Progenitor cell of endocrine pancreas (in vitro differentiated cells): ENCODE data around the gene MYH9. TPM values are rescaled to one million over a fixed set of nuclear protein-coding genes. Genes with fewer than 3 reads are reported as not detected.

Experiments
- DNase-seq: peaks from one replicate; pipeline ENCODE4 v3.0.0; 2021; ENCODE audit warnings: low spot score; ENCODE audit not compliant: unreplicated experiment
- H3K27ac Mint-ChIP-seq: 2 replicates; pipeline ENCODE4 v1.8.0; 2021; ENCODE audit warnings: mild to moderate bottlenecking, moderate library complexity, mixed read lengths
- H3K27me3 Mint-ChIP-seq: 2 replicates; pipeline ENCODE4 v1.8.0; 2021; ENCODE audit warnings: mixed read lengths
- H3K36me3 Mint-ChIP-seq: 2 replicates; pipeline ENCODE4 v1.8.0; 2022; ENCODE audit warnings: mixed read lengths; ENCODE audit not compliant: insufficient read depth
- H3K4me1 Mint-ChIP-seq: 2 replicates; pipeline ENCODE4 v1.8.0; 2021; ENCODE audit warnings: low read depth, mixed read lengths
- H3K4me3 Mint-ChIP-seq: 2 replicates; pipeline ENCODE4 v1.8.0; 2021; ENCODE audit warnings: low read depth, mild to moderate bottlenecking, moderate library complexity, mixed read lengths
- H3K9me3 Mint-ChIP-seq: 2 replicates; pipeline ENCODE4 v1.8.0; 2021; ENCODE audit warnings: low read depth, mixed read lengths
- CTCF ChIP-seq: fragments of 200-600 bp; sonication (generic); IDR thresholded peaks from one replicate; pipeline ENCODE4 v1.5.0; 2021; ENCODE audit warnings: antibody characterized with exemption, mild to moderate bottlenecking; ENCODE audit not compliant: unreplicated experiment
- total RNA-seq: library from RNA; stranded (reverse); gene quantifications from 2 replicates; pipeline ENCODE4 v1.2.1, GENCODE V29; 2021

The MYH9 gene
- total RNA-seq, 1 donor from 2014 or later, result 299 TPM

DNA sequence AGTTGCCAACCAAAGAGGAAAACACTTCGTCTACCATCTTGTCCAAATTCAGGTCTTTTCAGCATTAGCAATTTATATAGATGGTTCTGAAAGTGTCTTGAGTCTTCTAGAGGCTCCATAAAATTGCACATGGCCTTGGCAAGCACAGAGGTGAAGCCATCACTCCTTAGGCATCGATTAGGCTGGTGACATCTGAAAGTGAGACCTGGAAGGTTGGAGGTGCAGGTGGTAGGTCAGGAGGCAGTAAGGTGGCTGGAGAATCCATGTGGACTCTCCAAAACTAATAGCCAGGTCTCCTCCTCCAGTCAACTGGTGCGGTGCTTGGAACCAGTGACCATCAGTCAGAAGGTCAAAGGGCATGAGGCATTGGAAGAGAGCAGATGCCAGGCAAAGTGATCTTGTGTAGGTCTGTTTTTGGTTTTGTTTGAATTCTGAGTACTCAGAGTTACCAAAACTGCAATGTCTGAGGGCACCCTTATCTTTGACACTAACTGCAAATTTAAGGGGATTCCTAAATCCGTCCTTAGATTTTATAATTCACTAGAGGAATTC is 141.9 kb downstream of the MYH9 start:
- peaks cover 10% of the 10 kb centered on the region for H3K9me3 Mint-ChIP-seq
- no peak overlapping the region for H3K4me3 Mint-ChIP-seq
- H3K4me1 Mint-ChIP-seq, result no peaks in the 10 kb centered on the region
- no peak overlapping the region for H3K27ac Mint-ChIP-seq
- H3K36me3 Mint-ChIP-seq, result no peaks in the 10 kb centered on the region
- H3K27me3 Mint-ChIP-seq, result no peaks in the 10 kb centered on the region
- no peak for DNase-seq
- TF ChIP-seq CTCF, result no peak

GRCh38 chr22:36244522-36245391 is 143.0 kb downstream of the MYH9 start:
- H3K9me3 Mint-ChIP-seq, result peaks cover 10% of the 10 kb centered on the region
- TF ChIP-seq CTCF, result no peak
- no peaks in the 10 kb centered on the region for H3K36me3 Mint-ChIP-seq
- H3K4me3 Mint-ChIP-seq, result no peak overlapping the region
- no peak for DNase-seq
- no peak overlapping the region for H3K27ac Mint-ChIP-seq
- H3K4me1 Mint-ChIP-seq, result peaks cover 1% of the 10 kb centered on the region
- H3K27me3 Mint-ChIP-seq, result no peaks in the 10 kb centered on the region

DNA sequence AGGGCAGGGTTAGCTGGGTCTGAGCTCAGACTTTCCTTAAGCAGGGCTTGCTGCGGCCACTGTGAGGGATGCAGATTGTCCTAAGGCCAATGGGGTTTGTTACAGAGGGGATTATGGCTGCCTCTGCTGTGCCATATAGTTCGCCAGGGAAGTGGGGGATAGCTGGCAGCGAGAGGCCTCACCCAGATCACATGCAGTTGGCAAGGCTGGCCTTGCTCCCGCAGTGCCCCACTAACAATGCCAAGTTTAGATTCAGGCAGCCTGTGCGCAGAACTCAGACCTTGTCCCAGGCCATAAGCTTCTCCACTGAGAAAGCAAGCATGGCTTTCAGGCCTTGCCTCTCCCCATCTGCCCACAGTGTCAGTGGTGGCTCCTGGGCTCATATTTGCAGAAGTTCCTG is 143.8 kb downstream of the MYH9 start:
- Mint-ChIP-seq H3K4me3 (no peak overlapping the region), H3K36me3 (no peaks in the 10 kb centered on the region), H3K9me3 (peaks cover 7% of the 10 kb centered on the region), H3K4me1 (peaks cover 8% of the 10 kb centered on the region), H3K27ac (no peak overlapping the region), H3K27me3 (no peaks in the 10 kb centered on the region)
- TF ChIP-seq CTCF, result no peak
- no peak for DNase-seq

GRCh38 chr22:36239401-36240171 is 148.2 kb downstream of the MYH9 start, which contains the start of gene APOL2:
Gene APOL2 (minus strand): TSS chr22:36239527. CDS start chr22:36233162, 6,365 bp downstream.
- Mint-ChIP-seq H3K9me3 (peaks cover 10% of the 10 kb centered on the region), H3K27ac (peak within 1 kb of the TSS; percentile 95), H3K4me1 (peaks cover 29% of the 10 kb centered on the region), H3K27me3 (no peaks in the 10 kb centered on the region), H3K36me3 (peaks cover 13% of the 10 kb centered on the region), H3K4me3 (peak within 1 kb of the TSS; percentile 92)
- DNase-seq, result peak; percentile 67
- peak; percentile 70 for TF ChIP-seq CTCF

- Mint-ChIP-seq H3K27ac (peak overlapping the region; percentile 95), H3K27me3 (no peaks in the 10 kb centered on the region), H3K9me3 (peaks cover 10% of the 10 kb centered on the region), H3K36me3 (peaks cover 13% of the 10 kb centered on the region), H3K4me1 (peaks cover 32% of the 10 kb centered on the region), H3K4me3 (peak overlapping the region; percentile 92)
- DNase-seq, result no peak
- no peak for TF ChIP-seq CTCF
Observed at GRCh38 chr22:36239150-36239400, 148.7 kb downstream of the MYH9 start.
